ENCODE results near the gene CHN2.

GRCh38 chr7:29284696-29285443, 90.3 kb downstream of the CHN2 start:
- TF ChIP-seq SP1 (IDR thresholded peaks at IDR 0.05): no peak
- no peak for TF ChIP-seq FOXA1 (IDR thresholded peaks at IDR 0.05)
- TF ChIP-seq HDGF (IDR thresholded peaks at IDR 0.05; ENCODE audit: borderline replicate concordance): no peak
- no peak for TF ChIP-seq NFRKB (IDR thresholded peaks at IDR 0.05)
- TF ChIP-seq BHLHE40 (IDR thresholded peaks at IDR 0.05; ENCODE audit: borderline replicate concordance): no peak
- no peak for TF ChIP-seq ELF4 (IDR thresholded peaks at IDR 0.05)
- no peak for TF ChIP-seq CTBP1 (IDR thresholded peaks at IDR 0.05; ENCODE audit: borderline replicate concordance)
- TF ChIP-seq, protein P1, sequence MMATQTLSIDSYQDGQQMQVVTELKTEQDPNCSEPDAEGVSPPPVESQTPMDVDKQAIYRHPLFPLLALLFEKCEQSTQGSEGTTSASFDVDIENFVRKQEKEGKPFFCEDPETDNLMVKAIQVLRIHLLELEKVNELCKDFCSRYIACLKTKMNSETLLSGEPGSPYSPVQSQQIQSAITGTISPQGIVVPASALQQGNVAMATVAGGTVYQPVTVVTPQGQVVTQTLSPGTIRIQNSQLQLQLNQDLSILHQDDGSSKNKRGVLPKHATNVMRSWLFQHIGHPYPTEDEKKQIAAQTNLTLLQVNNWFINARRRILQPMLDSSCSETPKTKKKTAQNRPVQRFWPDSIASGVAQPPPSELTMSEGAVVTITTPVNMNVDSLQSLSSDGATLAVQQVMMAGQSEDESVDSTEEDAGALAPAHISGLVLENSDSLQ (IDR thresholded peaks at IDR 0.05): no peak
- TF ChIP-seq ZNF384 (IDR thresholded peaks at IDR 0.05): no peak
- TF ChIP-seq SUZ12 (IDR thresholded peaks at IDR 0.05): no peak
- no peak for TF ChIP-seq TARDBP (IDR thresholded peaks at IDR 0.05)
- no peak for TF ChIP-seq FOXK2 (IDR thresholded peaks at IDR 0.05)
- no peak for TF ChIP-seq LEF1 (IDR thresholded peaks at IDR 0.05; ENCODE audit: borderline replicate concordance)
